ENCODE measurements around the gene ATP8A2. TPM values are rescaled to one million over a fixed set of nuclear protein-coding genes. Genes with fewer than 3 reads are reported as not detected.
A peak's percentile ranks its signal among the peaks of the same experiment; 100 is the strongest.

Gene ATP8A2
- total RNA-seq, 1 experiment from 2014 or later = 5.2 TPM

DNA sequence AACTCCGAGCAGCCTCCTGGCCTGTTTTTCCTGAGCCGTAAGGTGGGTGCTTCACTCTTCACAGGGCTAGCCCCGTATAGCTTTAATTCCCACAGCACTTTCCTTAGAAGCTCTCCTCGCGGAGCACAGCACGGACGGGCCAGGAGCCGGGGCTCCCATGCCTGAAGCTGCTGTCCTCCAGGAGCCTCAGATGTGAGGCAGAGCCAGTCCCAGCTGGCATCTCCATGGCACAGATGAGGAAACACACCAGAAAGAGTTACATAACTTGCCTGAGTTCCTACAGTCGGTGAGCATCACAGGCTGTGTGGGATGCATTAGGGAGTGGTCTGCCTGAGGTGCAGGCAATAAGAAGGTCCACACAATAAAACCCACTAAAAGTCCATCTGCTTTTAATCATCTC is 118.5 kb downstream of the ATP8A2 start:
- ChIA-PET POLR2A (interaction anchor here (0.7 kb wide), 1 partner anchor 427 kb away, joined by 3 read pairs; no protein-coding TSS in a partner anchor), CTCF (no interaction called here)
- H3K4me1 Mint-ChIP-seq = peaks cover 37% of the 10 kb centered on the region
- H3K27me3 Mint-ChIP-seq (ENCODE audit: low read depth) = no peaks in the 10 kb centered on the region
- DNase-seq (ENCODE audit: low spot score) (no peak), ATAC-seq (no peak)
- no peak overlapping the region for H3K4me3 Mint-ChIP-seq
- H3K27ac Mint-ChIP-seq = no peak overlapping the region
- H3K36me3 Mint-ChIP-seq = no peaks in the 10 kb centered on the region
- no peak for TF ChIP-seq ZNF232 (CRISPR knock-in tag; IDR thresholded peaks at IDR 0.05)
- TF ChIP-seq, protein P1, sequence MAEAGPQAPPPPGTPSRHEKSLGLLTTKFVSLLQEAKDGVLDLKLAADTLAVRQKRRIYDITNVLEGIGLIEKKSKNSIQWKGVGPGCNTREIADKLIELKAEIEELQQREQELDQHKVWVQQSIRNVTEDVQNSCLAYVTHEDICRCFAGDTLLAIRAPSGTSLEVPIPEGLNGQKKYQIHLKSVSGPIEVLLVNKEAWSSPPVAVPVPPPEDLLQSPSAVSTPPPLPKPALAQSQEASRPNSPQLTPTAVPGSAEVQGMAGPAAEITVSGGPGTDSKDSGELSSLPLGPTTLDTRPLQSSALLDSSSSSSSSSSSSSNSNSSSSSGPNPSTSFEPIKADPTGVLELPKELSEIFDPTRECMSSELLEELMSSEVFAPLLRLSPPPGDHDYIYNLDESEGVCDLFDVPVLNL (CRISPR knock-in tag; IDR thresholded peaks at IDR 0.05; ENCODE audit: borderline replicate concordance, low read depth) = no peak
- H3K9me3 Mint-ChIP-seq = no peaks in the 10 kb centered on the region

DNA sequence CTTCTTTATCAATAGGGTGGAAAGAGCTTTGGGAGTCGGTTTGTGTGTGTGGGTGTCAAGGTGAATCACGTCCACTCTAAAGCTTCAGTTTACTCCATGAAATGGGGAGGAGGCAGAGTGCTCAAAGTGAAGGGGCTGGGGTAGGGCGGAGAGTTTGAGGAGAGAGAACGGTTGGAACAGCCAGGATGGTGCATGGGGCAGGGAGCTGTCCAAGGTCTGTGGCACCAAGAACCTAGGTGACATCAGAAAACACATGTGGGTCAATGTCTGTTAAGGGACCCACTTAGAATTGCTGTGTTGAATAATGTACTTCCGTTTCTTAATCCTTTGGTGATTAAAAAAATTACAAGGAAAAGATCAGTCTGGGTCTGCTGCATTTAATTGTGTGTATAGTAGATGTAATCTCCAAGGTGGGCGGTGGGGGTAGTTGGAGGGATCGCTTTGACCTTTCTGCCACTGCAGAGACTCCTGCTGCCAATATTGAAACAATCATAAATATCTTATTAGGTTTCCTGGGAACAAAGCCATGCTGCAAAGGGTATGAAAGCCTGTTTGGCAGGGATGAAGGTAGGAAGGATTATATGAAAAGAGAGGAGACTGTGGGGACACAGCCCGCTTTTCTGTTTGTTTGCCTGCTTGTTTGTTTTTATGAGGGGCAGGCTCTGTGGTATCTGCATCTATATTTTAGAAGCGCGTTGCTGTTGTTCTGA is 122.3 kb downstream of the ATP8A2 start:
- no peak for DNase-seq (ENCODE audit: low spot score)
- Mint-ChIP-seq H3K4me3 (no peak overlapping the region), H3K27me3 (ENCODE audit: low read depth) (no peaks in the 10 kb centered on the region), H3K9me3 (no peaks in the 10 kb centered on the region), H3K4me1 (peaks cover 27% of the 10 kb centered on the region), H3K36me3 (no peaks in the 10 kb centered on the region), H3K27ac (no peak overlapping the region)
- ATAC-seq = peak; percentile 80
- ChIA-PET CTCF (interaction anchor here (1.4 to 2.8 kb wide), 3 partner anchors 12 to 118 kb away, joined by 3 to 12 read pairs (median 5); no protein-coding TSS in a partner anchor), POLR2A (no interaction called here)
- TF ChIP-seq, protein P2, sequence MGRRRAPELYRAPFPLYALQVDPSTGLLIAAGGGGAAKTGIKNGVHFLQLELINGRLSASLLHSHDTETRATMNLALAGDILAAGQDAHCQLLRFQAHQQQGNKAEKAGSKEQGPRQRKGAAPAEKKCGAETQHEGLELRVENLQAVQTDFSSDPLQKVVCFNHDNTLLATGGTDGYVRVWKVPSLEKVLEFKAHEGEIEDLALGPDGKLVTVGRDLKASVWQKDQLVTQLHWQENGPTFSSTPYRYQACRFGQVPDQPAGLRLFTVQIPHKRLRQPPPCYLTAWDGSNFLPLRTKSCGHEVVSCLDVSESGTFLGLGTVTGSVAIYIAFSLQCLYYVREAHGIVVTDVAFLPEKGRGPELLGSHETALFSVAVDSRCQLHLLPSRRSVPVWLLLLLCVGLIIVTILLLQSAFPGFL (CRISPR knock-in tag; IDR thresholded peaks at IDR 0.05; ENCODE audit: borderline replicate concordance) = no peak

DNA sequence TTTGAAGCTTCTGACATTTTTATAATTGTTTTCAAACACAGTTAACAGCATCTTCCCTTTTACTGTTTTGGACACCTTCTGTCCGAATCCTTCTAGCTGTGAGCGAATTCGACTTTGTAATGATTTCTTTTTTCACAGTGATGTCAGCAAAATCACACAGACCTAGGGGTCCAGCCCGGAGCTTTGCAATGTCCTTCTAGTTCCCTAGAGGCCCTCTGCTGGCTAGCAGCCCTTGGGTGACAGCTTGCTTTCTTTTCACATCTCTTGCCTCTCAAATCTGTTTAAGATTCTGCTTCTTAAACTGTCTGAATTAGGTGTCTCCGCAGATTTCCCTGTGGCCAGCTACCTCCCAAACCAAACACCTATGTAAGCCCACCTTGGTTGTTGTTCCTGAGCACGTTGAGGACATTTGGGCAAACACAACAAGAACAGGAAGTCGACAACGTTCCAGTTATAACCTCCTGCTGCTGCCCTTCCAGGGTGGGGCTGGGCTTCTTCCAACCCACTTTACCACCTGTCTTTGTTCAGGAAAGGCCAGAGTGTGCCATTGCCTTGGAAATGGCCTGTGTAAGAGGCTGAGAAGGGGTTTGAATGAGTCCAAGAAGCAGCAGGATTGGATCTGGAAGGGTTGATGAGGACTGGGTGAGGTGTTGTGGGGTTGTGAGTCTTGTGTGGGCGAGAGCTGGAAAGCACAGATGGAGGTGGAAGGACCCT is 123.1 kb downstream of the ATP8A2 start:
- TF ChIP-seq, protein P3, sequence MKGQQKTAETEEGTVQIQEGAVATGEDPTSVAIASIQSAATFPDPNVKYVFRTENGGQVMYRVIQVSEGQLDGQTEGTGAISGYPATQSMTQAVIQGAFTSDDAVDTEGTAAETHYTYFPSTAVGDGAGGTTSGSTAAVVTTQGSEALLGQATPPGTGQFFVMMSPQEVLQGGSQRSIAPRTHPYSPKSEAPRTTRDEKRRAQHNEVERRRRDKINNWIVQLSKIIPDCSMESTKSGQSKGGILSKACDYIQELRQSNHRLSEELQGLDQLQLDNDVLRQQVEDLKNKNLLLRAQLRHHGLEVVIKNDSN (CRISPR knock-in tag; IDR thresholded peaks at IDR 0.05) = no peak
- no peak for TF ChIP-seq ZNF263 (CRISPR knock-in tag; IDR thresholded peaks at IDR 0.05; ENCODE audit: low read depth)
- TF ChIP-seq, protein P4, sequence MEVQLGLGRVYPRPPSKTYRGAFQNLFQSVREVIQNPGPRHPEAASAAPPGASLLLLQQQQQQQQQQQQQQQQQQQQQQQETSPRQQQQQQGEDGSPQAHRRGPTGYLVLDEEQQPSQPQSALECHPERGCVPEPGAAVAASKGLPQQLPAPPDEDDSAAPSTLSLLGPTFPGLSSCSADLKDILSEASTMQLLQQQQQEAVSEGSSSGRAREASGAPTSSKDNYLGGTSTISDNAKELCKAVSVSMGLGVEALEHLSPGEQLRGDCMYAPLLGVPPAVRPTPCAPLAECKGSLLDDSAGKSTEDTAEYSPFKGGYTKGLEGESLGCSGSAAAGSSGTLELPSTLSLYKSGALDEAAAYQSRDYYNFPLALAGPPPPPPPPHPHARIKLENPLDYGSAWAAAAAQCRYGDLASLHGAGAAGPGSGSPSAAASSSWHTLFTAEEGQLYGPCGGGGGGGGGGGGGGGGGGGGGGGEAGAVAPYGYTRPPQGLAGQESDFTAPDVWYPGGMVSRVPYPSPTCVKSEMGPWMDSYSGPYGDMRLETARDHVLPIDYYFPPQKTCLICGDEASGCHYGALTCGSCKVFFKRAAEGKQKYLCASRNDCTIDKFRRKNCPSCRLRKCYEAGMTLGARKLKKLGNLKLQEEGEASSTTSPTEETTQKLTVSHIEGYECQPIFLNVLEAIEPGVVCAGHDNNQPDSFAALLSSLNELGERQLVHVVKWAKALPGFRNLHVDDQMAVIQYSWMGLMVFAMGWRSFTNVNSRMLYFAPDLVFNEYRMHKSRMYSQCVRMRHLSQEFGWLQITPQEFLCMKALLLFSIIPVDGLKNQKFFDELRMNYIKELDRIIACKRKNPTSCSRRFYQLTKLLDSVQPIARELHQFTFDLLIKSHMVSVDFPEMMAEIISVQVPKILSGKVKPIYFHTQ (CRISPR knock-in tag; IDR thresholded peaks at IDR 0.05) = no peak
- TF ChIP-seq, protein P5, sequence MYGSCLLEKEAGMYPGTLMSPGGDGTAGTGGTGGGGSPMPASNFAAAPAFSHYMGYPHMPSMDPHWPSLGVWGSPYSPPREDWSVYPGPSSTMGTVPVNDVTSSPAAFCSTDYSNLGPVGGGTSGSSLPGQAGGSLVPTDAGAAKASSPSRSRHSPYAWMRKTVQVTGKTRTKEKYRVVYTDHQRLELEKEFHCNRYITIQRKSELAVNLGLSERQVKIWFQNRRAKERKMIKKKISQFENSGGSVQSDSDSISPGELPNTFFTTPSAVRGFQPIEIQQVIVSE (CRISPR knock-in tag; IDR thresholded peaks at IDR 0.05; ENCODE audit: borderline replicate concordance) = no peak
- TF ChIP-seq NFE2L1 (CRISPR knock-in tag; IDR thresholded peaks at IDR 0.05) = no peak
- no peak for TF ChIP-seq NR2C2 (CRISPR knock-in tag; IDR thresholded peaks at IDR 0.05)
- TF ChIP-seq, protein P6, sequence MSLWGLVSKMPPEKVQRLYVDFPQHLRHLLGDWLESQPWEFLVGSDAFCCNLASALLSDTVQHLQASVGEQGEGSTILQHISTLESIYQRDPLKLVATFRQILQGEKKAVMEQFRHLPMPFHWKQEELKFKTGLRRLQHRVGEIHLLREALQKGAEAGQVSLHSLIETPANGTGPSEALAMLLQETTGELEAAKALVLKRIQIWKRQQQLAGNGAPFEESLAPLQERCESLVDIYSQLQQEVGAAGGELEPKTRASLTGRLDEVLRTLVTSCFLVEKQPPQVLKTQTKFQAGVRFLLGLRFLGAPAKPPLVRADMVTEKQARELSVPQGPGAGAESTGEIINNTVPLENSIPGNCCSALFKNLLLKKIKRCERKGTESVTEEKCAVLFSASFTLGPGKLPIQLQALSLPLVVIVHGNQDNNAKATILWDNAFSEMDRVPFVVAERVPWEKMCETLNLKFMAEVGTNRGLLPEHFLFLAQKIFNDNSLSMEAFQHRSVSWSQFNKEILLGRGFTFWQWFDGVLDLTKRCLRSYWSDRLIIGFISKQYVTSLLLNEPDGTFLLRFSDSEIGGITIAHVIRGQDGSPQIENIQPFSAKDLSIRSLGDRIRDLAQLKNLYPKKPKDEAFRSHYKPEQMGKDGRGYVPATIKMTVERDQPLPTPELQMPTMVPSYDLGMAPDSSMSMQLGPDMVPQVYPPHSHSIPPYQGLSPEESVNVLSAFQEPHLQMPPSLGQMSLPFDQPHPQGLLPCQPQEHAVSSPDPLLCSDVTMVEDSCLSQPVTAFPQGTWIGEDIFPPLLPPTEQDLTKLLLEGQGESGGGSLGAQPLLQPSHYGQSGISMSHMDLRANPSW (CRISPR knock-in tag; conservative IDR thresholded peaks at IDR 0.05; ENCODE audit: low read depth) = no peak
- no peak for TF ChIP-seq MXD4 (CRISPR knock-in tag; IDR thresholded peaks at IDR 0.05; ENCODE audit: borderline replicate concordance)
- TF ChIP-seq, protein P1 (CRISPR knock-in tag; IDR thresholded peaks at IDR 0.05; ENCODE audit: borderline replicate concordance, low read depth) = no peak
- no peak for TF ChIP-seq PRRX2 (CRISPR knock-in tag; IDR thresholded peaks at IDR 0.05)
- TF ChIP-seq ZNF396 (CRISPR knock-in tag; IDR thresholded peaks at IDR 0.05; ENCODE audit: borderline replicate concordance) = no peak
- Mint-ChIP-seq H3K27ac (no peak overlapping the region), H3K36me3 (no peaks in the 10 kb centered on the region), H3K9me3 (no peaks in the 10 kb centered on the region), H3K4me3 (no peak overlapping the region), H3K27me3 (ENCODE audit: low read depth) (no peaks in the 10 kb centered on the region), H3K4me1 (peaks cover 19% of the 10 kb centered on the region)
- DNase-seq (ENCODE audit: low spot score) (no peak), ATAC-seq (no peak)
- POLR2A ChIA-PET = no interaction called here
- CTCF ChIA-PET = interaction anchor here (1.4 to 2.8 kb wide), 3 partner anchors 11 to 119 kb away, joined by 3 to 12 read pairs (median 5); no protein-coding TSS in a partner anchor

All from WTC11 (cell line).